Glutamatergic neuron (in vitro differentiated cells): ENCODE data around the gene LRRC2. TPM values are rescaled to one million over a fixed set of nuclear protein-coding genes. Genes with fewer than 3 reads are reported as not detected.

Experiments used
- DNase-seq: peaks from one replicate; pipeline ENCODE4 v3.0.0; 2022
- H3K27ac Mint-ChIP-seq: one replicate; pipeline ENCODE4 v1.8.0; 2020; ENCODE audit warnings: mild to moderate bottlenecking, mixed read lengths, inconsistent platforms; ENCODE audit not compliant: unreplicated experiment
- H3K27me3 Mint-ChIP-seq: one replicate; pipeline ENCODE4 v1.8.0; 2020; ENCODE audit warnings: mild to moderate bottlenecking, moderate library complexity, mixed read lengths, inconsistent platforms; ENCODE audit not compliant: unreplicated experiment
- H3K36me3 Mint-ChIP-seq: one replicate; pipeline ENCODE4 v1.8.0; 2020; ENCODE audit warnings: mild to moderate bottlenecking, mixed read lengths, inconsistent platforms; ENCODE audit not compliant: unreplicated experiment
- H3K4me1 Mint-ChIP-seq: one replicate; pipeline ENCODE4 v1.8.0; 2020; ENCODE audit warnings: mild to moderate bottlenecking, low read depth, mixed read lengths, inconsistent platforms; ENCODE audit not compliant: unreplicated experiment
- H3K4me3 Mint-ChIP-seq: one replicate; pipeline ENCODE4 v1.8.0; 2020; ENCODE audit warnings: mild to moderate bottlenecking, mixed read lengths, inconsistent platforms; ENCODE audit not compliant: unreplicated experiment
- H3K9me3 Mint-ChIP-seq: one replicate; pipeline ENCODE4 v1.8.0; 2020; ENCODE audit warnings: mild to moderate bottlenecking, moderate library complexity, mixed read lengths, inconsistent platforms; ENCODE audit not compliant: unreplicated experiment
- total RNA-seq: library from RNA; stranded (reverse); fragmentation: NEBNext Ultra II Directional; extraction: Animal tissue kit (Norgen Biotek cat#: 25700); gene quantifications from one replicate; pipeline ENCODE4 v1.2.1, GENCODE V29; 2021; ENCODE audit not compliant: unreplicated experiment
- TF ChIP-seq, protein P1 (sequence below): fragments of 200-600 bp; sonication (generic); IDR thresholded peaks from one replicate; pipeline ENCODE4 v1.5.0; 2021; ENCODE audit not compliant: partially characterized antibody, unreplicated experiment

Gene LRRC2
- total RNA-seq, 1 donor from 2014 or later = not detected

DNA sequence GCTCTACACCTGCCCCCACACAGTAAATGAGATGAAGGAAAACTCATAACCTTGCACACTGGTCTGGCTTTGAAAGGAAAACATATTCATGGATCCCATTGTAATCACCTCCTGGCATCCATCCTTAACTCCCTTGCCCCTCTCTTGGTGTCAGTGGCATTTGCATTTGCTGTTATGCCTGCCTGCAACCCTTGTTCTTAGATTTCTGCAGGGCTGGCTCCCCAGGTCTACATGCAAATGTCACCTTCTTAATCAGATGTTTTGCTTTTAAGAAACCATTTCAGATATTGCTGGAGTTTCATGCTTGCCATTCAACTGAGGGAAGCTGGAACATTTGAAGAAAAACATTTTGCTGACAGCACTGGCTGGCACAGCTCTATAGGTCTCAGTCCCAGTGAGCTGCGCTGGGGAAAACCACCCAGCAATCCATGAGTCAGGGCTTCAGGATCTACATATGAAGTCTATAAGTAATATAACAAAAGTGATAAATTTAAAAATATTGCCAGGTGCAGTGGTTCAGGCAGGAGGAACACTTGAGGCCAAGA is 19.1 kb downstream of the LRRC2 start:
- Mint-ChIP-seq H3K9me3 (no peaks in the 10 kb centered on the region), H3K27me3 (peaks cover 3% of the 10 kb centered on the region), H3K36me3 (peaks cover 4% of the 10 kb centered on the region), H3K4me1 (no peaks in the 10 kb centered on the region), H3K27ac (no peak overlapping the region), H3K4me3 (no peak overlapping the region)
- DNase-seq = no peak
- TF ChIP-seq, protein P1, sequence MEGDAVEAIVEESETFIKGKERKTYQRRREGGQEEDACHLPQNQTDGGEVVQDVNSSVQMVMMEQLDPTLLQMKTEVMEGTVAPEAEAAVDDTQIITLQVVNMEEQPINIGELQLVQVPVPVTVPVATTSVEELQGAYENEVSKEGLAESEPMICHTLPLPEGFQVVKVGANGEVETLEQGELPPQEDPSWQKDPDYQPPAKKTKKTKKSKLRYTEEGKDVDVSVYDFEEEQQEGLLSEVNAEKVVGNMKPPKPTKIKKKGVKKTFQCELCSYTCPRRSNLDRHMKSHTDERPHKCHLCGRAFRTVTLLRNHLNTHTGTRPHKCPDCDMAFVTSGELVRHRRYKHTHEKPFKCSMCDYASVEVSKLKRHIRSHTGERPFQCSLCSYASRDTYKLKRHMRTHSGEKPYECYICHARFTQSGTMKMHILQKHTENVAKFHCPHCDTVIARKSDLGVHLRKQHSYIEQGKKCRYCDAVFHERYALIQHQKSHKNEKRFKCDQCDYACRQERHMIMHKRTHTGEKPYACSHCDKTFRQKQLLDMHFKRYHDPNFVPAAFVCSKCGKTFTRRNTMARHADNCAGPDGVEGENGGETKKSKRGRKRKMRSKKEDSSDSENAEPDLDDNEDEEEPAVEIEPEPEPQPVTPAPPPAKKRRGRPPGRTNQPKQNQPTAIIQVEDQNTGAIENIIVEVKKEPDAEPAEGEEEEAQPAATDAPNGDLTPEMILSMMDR = no peak

GRCh38 chr3:46545818-46546630 is 20.1 kb downstream of the LRRC2 start:
- H3K36me3 Mint-ChIP-seq = peaks cover 4% of the 10 kb centered on the region
- peaks cover 3% of the 10 kb centered on the region for H3K27me3 Mint-ChIP-seq
- no peak overlapping the region for H3K4me3 Mint-ChIP-seq
- no peak overlapping the region for H3K27ac Mint-ChIP-seq
- DNase-seq = no peak
- H3K9me3 Mint-ChIP-seq = no peaks in the 10 kb centered on the region
- TF ChIP-seq, protein P1 = no peak
- no peaks in the 10 kb centered on the region for H3K4me1 Mint-ChIP-seq

GRCh38 chr3:46544771-46545503 is 21.2 kb downstream of the LRRC2 start:
- H3K27me3 Mint-ChIP-seq = peaks cover 3% of the 10 kb centered on the region
- H3K27ac Mint-ChIP-seq = no peak overlapping the region
- no peaks in the 10 kb centered on the region for H3K4me1 Mint-ChIP-seq
- H3K4me3 Mint-ChIP-seq = no peak overlapping the region
- H3K36me3 Mint-ChIP-seq = peaks cover 4% of the 10 kb centered on the region
- H3K9me3 Mint-ChIP-seq = no peaks in the 10 kb centered on the region
- DNase-seq = no peak
- TF ChIP-seq, protein P1 = no peak

- peaks cover 3% of the 10 kb centered on the region for H3K27me3 Mint-ChIP-seq
- H3K36me3 Mint-ChIP-seq = no peaks in the 10 kb centered on the region
- no peak overlapping the region for H3K4me3 Mint-ChIP-seq
- no peak for DNase-seq
- no peak overlapping the region for H3K27ac Mint-ChIP-seq
- TF ChIP-seq, protein P1 = no peak
- no peaks in the 10 kb centered on the region for H3K9me3 Mint-ChIP-seq
- no peaks in the 10 kb centered on the region for H3K4me1 Mint-ChIP-seq
Observed at GRCh38 chr3:46542801-46543201, 23.3 kb downstream of the LRRC2 start.
